PC-9 (cell line): ENCODE results near the gene C3orf52. TPM values are rescaled to one million over a fixed set of nuclear protein-coding genes. Genes with fewer than 3 reads are reported as not detected.

Source experiments
- BruUV-seq: library from RNA; stranded (reverse); fragments of 400-500 nt; replicated peaks from 2 replicates; lab custom pipeline; 2021; lab: Mats Ljungman, UMichigan
- CTCF ChIA-PET: fragments of 300-600 bp; sonication (Branson Sonifier 250); formaldehyde crosslinking; loops from one replicate; lab custom pipeline; 2022; ENCODE audit warnings: antibody characterized with exemption; lab: Charles Lee
- POLR2A ChIA-PET: fragments of 300-600 bp; sonication (Branson Sonifier 250); formaldehyde crosslinking; loops from one replicate; lab custom pipeline; 2022; ENCODE audit warnings: antibody characterized with exemption; ENCODE audit not compliant: unreplicated experiment; lab: Charles Lee
- DNase-seq, 2 experiments: peaks; one replicate each; pipeline versions ENCODE4 v3.0.0 to v3.0.0-alpha.2; 2015 to 2022; ENCODE audit warnings: mixed read lengths in 1 of 2
- H2AFZ ChIP-seq: fragments of 200-600 bp; sonication (generic); 2 replicates; pipeline ENCODE4 v1.8.1; 2017; ENCODE audit warnings: antibody characterized with exemption
- H3F3A ChIP-seq: fragments of 200-600 bp; sonication (generic); 2 replicates; pipeline ENCODE4 v1.8.1; 2017; ENCODE audit warnings: antibody characterized with exemption, mild to moderate bottlenecking, low read depth; ENCODE audit not compliant: insufficient read depth
- H3K27ac ChIP-seq: fragments of 200-600 bp; sonication (generic); 2 replicates; pipeline ENCODE4 v1.6.1; 2016; ENCODE audit warnings: mixed run types
- H3K27me3 ChIP-seq: fragments of 200-600 bp; sonication (generic); 2 replicates; pipeline ENCODE4 v1.6.1; 2016; ENCODE audit warnings: low read depth, mixed run types; ENCODE audit not compliant: insufficient read depth
- H3K36me3 ChIP-seq: fragments of 200-600 bp; sonication (generic); 2 replicates; pipeline ENCODE4 v1.6.1; 2016; ENCODE audit warnings: low read depth, mixed run types
- H3K4me1 ChIP-seq: fragments of 200-600 bp; sonication (generic); replicated peaks from 2 replicates; pipeline ENCODE4 v1.6.1; 2016; ENCODE audit warnings: mixed run types; ENCODE audit not compliant: insufficient read depth
- H3K4me2 ChIP-seq: fragments of 200-600 bp; sonication (generic); 2 replicates; pipeline ENCODE4 v1.6.1; 2017; ENCODE audit warnings: mixed run types
- H3K4me3 ChIP-seq: fragments of 200-600 bp; sonication (generic); 2 replicates; pipeline ENCODE4 v1.6.1; 2016; ENCODE audit warnings: mixed run types
- H3K79me2 ChIP-seq: fragments of 200-600 bp; sonication (generic); 2 replicates; pipeline ENCODE4 v1.6.1; 2017; ENCODE audit warnings: low read depth, mixed run types
- H3K9me2 ChIP-seq: fragments of 200-600 bp; sonication (generic); 2 replicates; pipeline ENCODE4 v1.8.1; 2017; ENCODE audit warnings: mild to moderate bottlenecking; ENCODE audit not compliant: insufficient read depth
- H3K9me3 ChIP-seq: fragments of 200-600 bp; sonication (generic); 2 replicates; pipeline ENCODE4 v1.8.1; 2016; ENCODE audit warnings: low read depth; ENCODE audit not compliant: insufficient read depth
- H4K20me1 ChIP-seq: fragments of 200-600 bp; sonication (generic); 2 replicates; pipeline ENCODE4 v1.8.1; 2017; ENCODE audit not compliant: insufficient read depth
- CTCF ChIP-seq: fragments of 200-600 bp; sonication (generic); conservative IDR thresholded peaks from 2 replicates; pipeline ENCODE4 v1.6.1; 2017; ENCODE audit warnings: mixed run types, antibody characterized with exemption, mild to moderate bottlenecking, moderate library complexity
- EZH2 ChIP-seq: fragments of 200-600 bp; sonication (generic); IDR thresholded peaks from 2 replicates; pipeline ENCODE4 v1.8.0; 2017; ENCODE audit warnings: antibody characterized with exemption, low read depth
- intact Hi-C: fragments of 100-400 bp; cut with micrococcal nuclease; formaldehyde crosslinking; loops from one replicate; pipeline ENCODE4 v1.10.0; 2022; ENCODE audit not compliant: unreplicated experiment
- total RNA-seq: library from RNA; stranded (reverse); gene quantifications from 2 replicates; pipeline ENCODE4 v1.2.3, GENCODE V29; 2021

The C3orf52 gene
- total RNA-seq, 1 experiment from 2014 or later, result 7.5 TPM

DNA sequence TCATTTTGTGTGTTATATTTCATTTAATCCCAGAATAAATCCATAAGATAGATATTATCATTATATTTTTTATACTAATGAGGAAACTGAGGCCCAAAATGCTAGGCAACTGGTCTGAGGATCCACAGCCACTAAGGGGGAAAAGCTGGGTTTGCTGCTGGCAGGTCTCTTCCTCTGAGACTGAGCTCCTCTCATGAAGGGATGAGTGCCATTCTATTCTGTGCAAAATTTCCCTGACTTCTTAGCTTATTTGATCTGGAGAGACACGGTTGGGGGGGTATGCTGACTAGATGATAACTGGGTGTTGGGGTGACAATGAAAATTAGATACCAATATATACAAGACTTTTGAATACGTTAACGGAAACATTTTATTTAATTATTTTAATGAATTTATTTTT, 44.9 kb downstream of the C3orf52 start:
- Histone ChIP-seq H3K9me2 (no peaks in the 10 kb centered on the region), H3K4me3 (no peak overlapping the region), H3K9me3 (no peaks in the 10 kb centered on the region), H4K20me1 (no peaks in the 10 kb centered on the region), H3K27ac (no peak overlapping the region), H3K4me1 (peaks cover 44% of the 10 kb centered on the region), H3K79me2 (no peaks in the 10 kb centered on the region), H3K4me2 (no peak overlapping the region), H3F3A (peaks cover 15% of the 10 kb centered on the region), H3K27me3 (no peaks in the 10 kb centered on the region), H3K36me3 (no peaks in the 10 kb centered on the region), H2AFZ (no peak overlapping the region)
- BruUV-seq, result no TSS peak
- intact Hi-C loops, result no loop called here
- CTCF ChIA-PET, result no interaction called here
- POLR2A ChIA-PET, result no interaction called here
- no peak for TF ChIP-seq EZH2
- no peak for TF ChIP-seq CTCF
- no peak for DNase-seq

- CTCF ChIA-PET, result no interaction called here
- no TSS peak for BruUV-seq
- Histone ChIP-seq H3K27ac (no peak overlapping the region), H3K4me3 (no peak overlapping the region), H3K9me3 (no peaks in the 10 kb centered on the region), H3K4me2 (no peak overlapping the region), H3K79me2 (no peaks in the 10 kb centered on the region), H4K20me1 (no peaks in the 10 kb centered on the region), H3K9me2 (no peaks in the 10 kb centered on the region), H3F3A (peaks cover 15% of the 10 kb centered on the region), H3K36me3 (no peaks in the 10 kb centered on the region), H3K4me1 (peaks cover 36% of the 10 kb centered on the region), H3K27me3 (no peaks in the 10 kb centered on the region), H2AFZ (no peak overlapping the region)
- intact Hi-C loops, result no loop called here
- DNase-seq, result no peak
- POLR2A ChIA-PET, result no interaction called here
- TF ChIP-seq EZH2 (no peak), CTCF (no peak)
Measured at GRCh38 chr3:112132088-112132487, 45.9 kb downstream of the C3orf52 start.

- H3K4me1 ChIP-seq, result peaks cover 36% of the 10 kb centered on the region
- H2AFZ ChIP-seq, result no peak overlapping the region
- no peaks in the 10 kb centered on the region for H3K9me2 ChIP-seq
- no peak for DNase-seq
- H3F3A ChIP-seq, result peaks cover 15% of the 10 kb centered on the region
- TF ChIP-seq EZH2, result no peak
- no peak for TF ChIP-seq CTCF
- intact Hi-C loops, result no loop called here
- H3K4me2 ChIP-seq, result no peak overlapping the region
- POLR2A ChIA-PET, result no interaction called here
- CTCF ChIA-PET, result no interaction called here
- H3K4me3 ChIP-seq, result no peak overlapping the region
- no peaks in the 10 kb centered on the region for H4K20me1 ChIP-seq
- no peak overlapping the region for H3K27ac ChIP-seq
- no peaks in the 10 kb centered on the region for H3K79me2 ChIP-seq
- H3K9me3 ChIP-seq, result no peaks in the 10 kb centered on the region
- no TSS peak for BruUV-seq
- no peaks in the 10 kb centered on the region for H3K36me3 ChIP-seq
- no peaks in the 10 kb centered on the region for H3K27me3 ChIP-seq
Measured at GRCh38 chr3:112132554-112132953, 46.4 kb downstream of the C3orf52 start.
